Stimulated activated CD8-positive, alpha-beta memory T cell treated with anti-CD3 and anti-CD28 coated beads, Interleukin-12 subunit alpha, Interleukin-12 subunit beta, amount 100 ng/mL, for 1 hour (primary cell): ENCODE data around the gene KIF12.

Source experiments
- DNase-seq: peaks from one replicate; pipeline ENCODE4 v3.0.0-alpha.2; 2020; ENCODE audit warnings: low read depth

KIF12 gene

GRCh38 chr9:114065304-114065703 is 33.8 kb downstream of the KIF12 start:
- DNase-seq = no peak

- no peak for DNase-seq
Observed at GRCh38 chr9:114061830-114062474, 37.1 kb downstream of the KIF12 start.

- DNase-seq = no peak
Observed at GRCh38 chr9:114061292-114061691, 37.8 kb downstream of the KIF12 start.

GRCh38 chr9:114060711-114061110 is 38.4 kb downstream of the KIF12 start:
- DNase-seq = no peak

- DNase-seq = no peak
Observed at GRCh38 chr9:114060070-114060469, 39.0 kb downstream of the KIF12 start.

- no peak for DNase-seq
Observed at GRCh38 chr9:114059047-114059803, 39.9 kb downstream of the KIF12 start.

- no peak for DNase-seq
Observed at GRCh38 chr9:114058688-114059046, 40.4 kb downstream of the KIF12 start.

- DNase-seq = no peak
Observed at GRCh38 chr9:114057161-114057885, 41.8 kb downstream of the KIF12 start.

- no peak for DNase-seq
Observed at GRCh38 chr9:114056527-114056926, 42.6 kb downstream of the KIF12 start.

GRCh38 chr9:114055894-114056293 is 43.2 kb downstream of the KIF12 start:
- DNase-seq = no peak

- DNase-seq = no peak
Observed at GRCh38 chr9:114055061-114055460, 44.0 kb downstream of the KIF12 start.

GRCh38 chr9:114054191-114054690 is 44.9 kb downstream of the KIF12 start:
- no peak for DNase-seq

- DNase-seq = no peak
Observed at GRCh38 chr9:114053246-114054005, 45.7 kb downstream of the KIF12 start.

- DNase-seq = no peak
Observed at GRCh38 chr9:114051706-114052105, 47.4 kb downstream of the KIF12 start.

- no peak for DNase-seq
Observed at GRCh38 chr9:114051281-114051680, 47.8 kb downstream of the KIF12 start.

GRCh38 chr9:114050646-114051045 is 48.4 kb downstream of the KIF12 start:
- no peak for DNase-seq

- no peak for DNase-seq
Observed at GRCh38 chr9:114050226-114050568, 48.9 kb downstream of the KIF12 start.

GRCh38 chr9:114049441-114050225 is 49.5 kb downstream of the KIF12 start:
- no peak for DNase-seq

- DNase-seq = no peak
Observed at GRCh38 chr9:114048533-114049415, 50.3 kb downstream of the KIF12 start.

GRCh38 chr9:114047717-114048116 is 51.4 kb downstream of the KIF12 start:
- no peak for DNase-seq
